KMS-11 (cell line): ENCODE results near the gene METAP1D.

Experiments used
- H2AFZ ChIP-seq: fragments of 200-600 bp; sonication (generic); 2 replicates; pipeline ENCODE4 v1.6.1; 2016; ENCODE audit warnings: antibody characterized with exemption, mixed run types, low read depth
- H3K27ac ChIP-seq: fragments of 200-600 bp; sonication (generic); 2 replicates; pipeline ENCODE4 v1.6.1; 2016; ENCODE audit warnings: mild to moderate bottlenecking, mixed run types
- H3K27me3 ChIP-seq: fragments of 200-600 bp; sonication (generic); 2 replicates; pipeline ENCODE4 v1.6.1; 2017; ENCODE audit warnings: mild to moderate bottlenecking, low read depth, mixed run types, moderate library complexity; ENCODE audit not compliant: insufficient read depth
- H3K36me3 ChIP-seq: fragments of 200-600 bp; sonication (generic); 2 replicates; pipeline ENCODE4 v1.6.1; 2017; ENCODE audit warnings: mild to moderate bottlenecking, mixed run types; ENCODE audit not compliant: insufficient read depth
- H3K4me1 ChIP-seq: fragments of 200-600 bp; sonication (generic); 2 replicates; pipeline ENCODE4 v1.6.1; 2016; ENCODE audit warnings: mild to moderate bottlenecking, low read depth, mixed run types; ENCODE audit not compliant: poor library complexity, severe bottlenecking
- H3K4me2 ChIP-seq: fragments of 200-600 bp; sonication (generic); 2 replicates; pipeline ENCODE4 v1.7.0; 2016; ENCODE audit warnings: mild to moderate bottlenecking, mixed run types
- H3K4me3 ChIP-seq: fragments of 200-600 bp; sonication (generic); IDR thresholded peaks from 2 replicates; pipeline ENCODE4 v1.6.1; 2017; ENCODE audit warnings: low read depth, low read length, mixed read lengths; ENCODE audit not compliant: insufficient read depth
- H3K79me2 ChIP-seq: fragments of 200-600 bp; sonication (generic); 2 replicates; pipeline ENCODE4 v1.6.1; 2016; ENCODE audit warnings: low read depth, mixed run types; ENCODE audit not compliant: insufficient read depth
- H3K9ac ChIP-seq: fragments of 200-600 bp; sonication (generic); 2 replicates; pipeline ENCODE4 v1.6.1; 2016; ENCODE audit warnings: mild to moderate bottlenecking, mixed run types
- H4K20me1 ChIP-seq: fragments of 200-600 bp; sonication (generic); 2 replicates; pipeline ENCODE4 v1.6.1; 2016; ENCODE audit warnings: mild to moderate bottlenecking, mixed run types; ENCODE audit not compliant: insufficient read depth
- CTCF ChIP-seq: fragments of 200-600 bp; sonication (generic); conservative IDR thresholded peaks from 2 replicates; pipeline ENCODE4 v1.6.1; 2017; ENCODE audit warnings: low read depth, mild to moderate bottlenecking, antibody characterized with exemption, low read length, moderate library complexity, mixed read lengths

Gene METAP1D

GRCh38 chr2:172049567-172050120 is 49.9 kb downstream of the METAP1D start:
- no peaks in the 10 kb centered on the region for H3K79me2 ChIP-seq
- H3K4me1 ChIP-seq: peaks cover 6% of the 10 kb centered on the region
- no peak overlapping the region for H3K4me2 ChIP-seq
- no peak for TF ChIP-seq CTCF
- H3K4me3 ChIP-seq: no peak overlapping the region
- H3K9ac ChIP-seq: no peak overlapping the region
- H3K27ac ChIP-seq: no peak overlapping the region
- H3K27me3 ChIP-seq: no peaks in the 10 kb centered on the region
- H4K20me1 ChIP-seq: no peaks in the 10 kb centered on the region
- no peak overlapping the region for H2AFZ ChIP-seq
- no peaks in the 10 kb centered on the region for H3K36me3 ChIP-seq

DNA sequence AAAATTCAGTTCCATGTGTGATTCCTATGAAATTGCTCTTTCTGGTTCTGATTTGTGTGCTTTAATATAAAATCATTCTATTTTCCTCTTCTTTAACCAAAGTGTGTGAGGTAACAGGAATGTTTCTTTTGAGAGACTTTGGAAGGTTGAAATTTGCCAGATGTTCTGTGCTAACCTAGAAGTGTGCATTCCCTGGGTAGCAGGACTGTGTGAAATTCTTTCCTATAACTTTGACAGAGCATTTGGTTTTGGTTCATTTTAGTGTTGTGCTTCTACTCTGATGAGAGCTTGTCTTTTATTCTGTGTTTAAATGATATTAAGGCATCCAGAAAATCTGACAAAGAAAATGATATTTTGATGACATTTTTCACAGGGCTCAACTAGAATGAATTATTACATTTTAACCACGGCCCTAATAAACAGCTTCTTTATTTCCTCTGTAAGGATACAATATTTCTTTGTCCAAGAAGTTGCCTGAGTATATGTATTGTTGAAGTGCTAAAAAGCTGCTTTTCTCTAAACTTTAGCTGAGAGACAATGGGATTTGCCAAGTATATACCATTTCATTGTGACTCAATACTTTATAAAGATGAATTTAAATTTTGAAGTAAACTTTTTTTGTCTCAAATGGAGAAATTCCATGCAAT is 50.8 kb downstream of the METAP1D start:
- H3K27ac ChIP-seq: no peak overlapping the region
- no peaks in the 10 kb centered on the region for H3K27me3 ChIP-seq
- H3K4me1 ChIP-seq: peaks cover 6% of the 10 kb centered on the region
- no peaks in the 10 kb centered on the region for H3K36me3 ChIP-seq
- H3K4me2 ChIP-seq: no peak overlapping the region
- H3K79me2 ChIP-seq: no peaks in the 10 kb centered on the region
- H3K9ac ChIP-seq: no peak overlapping the region
- no peak overlapping the region for H3K4me3 ChIP-seq
- no peak overlapping the region for H2AFZ ChIP-seq
- H4K20me1 ChIP-seq: no peaks in the 10 kb centered on the region
- TF ChIP-seq CTCF: no peak

- Histone ChIP-seq H3K9ac (no peak overlapping the region), H3K27ac (no peak overlapping the region), H3K4me3 (no peak overlapping the region), H4K20me1 (no peaks in the 10 kb centered on the region), H3K27me3 (no peaks in the 10 kb centered on the region), H2AFZ (no peak overlapping the region), H3K36me3 (no peaks in the 10 kb centered on the region), H3K4me2 (no peak overlapping the region), H3K79me2 (no peaks in the 10 kb centered on the region), H3K4me1 (no peaks in the 10 kb centered on the region)
- no peak for TF ChIP-seq CTCF
These were observed 52.5 kb downstream of the METAP1D start for GRCh38 chr2:172052000-172052983.

DNA sequence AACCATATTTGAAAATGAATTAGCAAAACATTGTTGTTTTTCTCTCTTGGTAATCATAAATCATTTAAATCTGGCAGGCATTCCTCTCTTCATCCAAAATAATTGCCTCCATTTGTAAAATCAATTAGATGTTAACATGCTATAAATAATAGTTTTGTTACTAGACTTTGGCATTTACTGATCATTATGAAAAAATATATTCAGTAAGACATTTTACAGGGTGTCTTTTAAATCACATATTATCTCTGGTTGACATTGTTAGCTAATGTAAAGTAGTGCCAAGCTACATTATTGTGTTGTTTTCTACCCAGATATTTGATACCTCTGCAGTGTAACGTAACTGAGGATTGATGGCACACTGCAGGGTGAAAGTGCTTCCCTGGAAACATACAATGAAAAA is 53.7 kb downstream of the METAP1D start:
- no peak for TF ChIP-seq CTCF
- Histone ChIP-seq H3K36me3 (no peaks in the 10 kb centered on the region), H3K4me1 (no peaks in the 10 kb centered on the region)

More for the DNA sequence above, 53.7 kb downstream of the METAP1D start:
- H4K20me1 ChIP-seq: no peaks in the 10 kb centered on the region
- H3K9ac ChIP-seq: no peak overlapping the region
- no peak overlapping the region for H3K4me3 ChIP-seq
- H2AFZ ChIP-seq: no peak overlapping the region
- H3K27ac ChIP-seq: no peak overlapping the region
- H3K4me2 ChIP-seq: no peak overlapping the region
- no peaks in the 10 kb centered on the region for H3K27me3 ChIP-seq
- H3K79me2 ChIP-seq: no peaks in the 10 kb centered on the region
